ENCODE results near the gene SNX25.

SNX25 gene

GRCh38 chr4:185374027-185374426 lies 164.6 kb downstream of the SNX25 start:
- TF ChIP-seq CTCF (IDR thresholded peaks at IDR 0.05; ENCODE audit: low read depth, low read length, poor library complexity, severe bottlenecking): no peak
- TF ChIP-seq EZH2phosphoT487 (IDR thresholded peaks at IDR 0.05; ENCODE audit: borderline replicate concordance, low read length): no peak
- H3K4me2 ChIP-seq (ENCODE audit: low read length): no peak overlapping the region
- H3F3A ChIP-seq (ENCODE audit: control insufficient read depth, insufficient read depth): no peaks in the 10 kb centered on the region

GRCh38 chr4:185374573-185374972 lies 165.2 kb downstream of the SNX25 start:
- Histone ChIP-seq H3K27ac (ENCODE audit: low read depth, low read length) (no peak overlapping the region), H3K9me3 (ENCODE audit: control insufficient read depth, insufficient read depth, low read length) (no peaks in the 10 kb centered on the region), H3F3A (ENCODE audit: control insufficient read depth, insufficient read depth) (no peaks in the 10 kb centered on the region), H3K4me2 (ENCODE audit: low read length) (no peak overlapping the region), H3K79me2 (ENCODE audit: control insufficient read depth, low read length) (no peaks in the 10 kb centered on the region), H4K20me1 (ENCODE audit: control insufficient read depth, insufficient read depth, low read depth, low read length) (no peaks in the 10 kb centered on the region), H3K4me3 (ENCODE audit: low read length) (no peak overlapping the region), H3K27me3 (ENCODE audit: control insufficient read depth, low read length) (no peaks in the 10 kb centered on the region), H3K4me1 (ENCODE audit: control insufficient read depth, low read length) (no peaks in the 10 kb centered on the region), H3K9me2 (replicated peaks; ENCODE audit: control insufficient read depth, low read length) (no peaks in the 10 kb centered on the region), H3K36me3 (ENCODE audit: control insufficient read depth, low read length) (peaks cover 21% of the 10 kb centered on the region)
- TF ChIP-seq CTCF (IDR thresholded peaks at IDR 0.05; ENCODE audit: low read depth, low read length, poor library complexity, severe bottlenecking) (no peak), EZH2phosphoT487 (IDR thresholded peaks at IDR 0.05; ENCODE audit: borderline replicate concordance, low read length) (no peak)

More at GRCh38 chr4:185374027-185374426, 164.6 kb downstream of the SNX25 start:
- no peaks in the 10 kb centered on the region for H3K9me3 ChIP-seq (ENCODE audit: control insufficient read depth, insufficient read depth, low read length)
- no peaks in the 10 kb centered on the region for H3K9me2 ChIP-seq (replicated peaks; ENCODE audit: control insufficient read depth, low read length)
- H3K4me1 ChIP-seq (ENCODE audit: control insufficient read depth, low read length): no peaks in the 10 kb centered on the region
- no peaks in the 10 kb centered on the region for H4K20me1 ChIP-seq (ENCODE audit: control insufficient read depth, insufficient read depth, low read depth, low read length)
- H3K27me3 ChIP-seq (ENCODE audit: control insufficient read depth, low read length): no peaks in the 10 kb centered on the region
- H3K27ac ChIP-seq (ENCODE audit: low read depth, low read length): no peak overlapping the region
- peaks cover 21% of the 10 kb centered on the region for H3K36me3 ChIP-seq (ENCODE audit: control insufficient read depth, low read length)
- H3K79me2 ChIP-seq (ENCODE audit: control insufficient read depth, low read length): no peaks in the 10 kb centered on the region
- H3K4me3 ChIP-seq (ENCODE audit: low read length): no peak overlapping the region

- Histone ChIP-seq H3K27me3 (ENCODE audit: control insufficient read depth, low read length) (no peaks in the 10 kb centered on the region), H3K36me3 (ENCODE audit: control insufficient read depth, low read length) (no peaks in the 10 kb centered on the region; the same call in 1 of the 2 replicates), H3K9me3 (ENCODE audit: control insufficient read depth, insufficient read depth, low read length) (no peaks in the 10 kb centered on the region), H3F3A (ENCODE audit: control insufficient read depth, insufficient read depth) (no peaks in the 10 kb centered on the region), H3K9me2 (replicated peaks; ENCODE audit: control insufficient read depth, low read length) (no peaks in the 10 kb centered on the region), H3K4me2 (ENCODE audit: low read length) (no peak overlapping the region), H3K4me1 (ENCODE audit: control insufficient read depth, low read length) (no peaks in the 10 kb centered on the region), H3K4me3 (ENCODE audit: low read length) (no peak overlapping the region), H3K27ac (ENCODE audit: low read depth, low read length) (no peak overlapping the region), H4K20me1 (ENCODE audit: control insufficient read depth, insufficient read depth, low read depth, low read length) (no peaks in the 10 kb centered on the region), H3K79me2 (ENCODE audit: control insufficient read depth, low read length) (no peaks in the 10 kb centered on the region)
- TF ChIP-seq CTCF (IDR thresholded peaks at IDR 0.05; ENCODE audit: low read depth, low read length, poor library complexity, severe bottlenecking) (no peak), EZH2phosphoT487 (IDR thresholded peaks at IDR 0.05; ENCODE audit: borderline replicate concordance, low read length) (no peak)
These were observed 168.9 kb downstream of the SNX25 start for GRCh38 chr4:185378264-185378663.
